ENCODE results near the gene CYP2A13. TPM values are rescaled to one million over a fixed set of nuclear protein-coding genes. Genes with fewer than 3 reads are reported as not detected.
A peak's percentile ranks its signal among the peaks of the same experiment; 100 is the strongest.
"Not testable (repeated sequence)": the region's sequence is repeated elsewhere in the genome, so short reads cannot be mapped to it uniquely, and the experiment has no call there.

Gene CYP2A13
- total RNA-seq, 1 donor from 2014 or later, result not detected

DNA sequence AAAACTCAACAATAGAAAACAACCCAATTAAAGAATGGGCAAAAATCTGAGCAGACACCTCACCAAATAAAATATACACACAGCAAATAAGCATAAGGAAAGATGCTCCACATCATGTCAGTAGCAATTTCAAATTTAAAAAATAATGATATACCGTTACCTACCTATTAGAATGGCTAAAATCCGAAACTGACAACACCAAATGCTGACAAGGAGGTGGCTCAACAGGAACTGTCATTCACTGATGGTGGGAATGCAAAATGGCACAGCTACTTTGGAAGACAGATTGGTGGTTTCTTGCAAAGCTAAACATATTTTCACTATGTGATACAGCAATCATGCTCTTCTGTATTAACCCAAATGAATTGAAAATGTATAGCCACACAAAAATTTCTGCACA is 9.1 kb downstream of the CYP2A13 start:
- Mint-ChIP-seq H3K4me3 (no peak overlapping the region), H3K4me1 (ENCODE audit: low read depth) (no peaks in the 10 kb centered on the region), H3K27ac (no peak overlapping the region), H3K9me3 (peaks cover 11% of the 10 kb centered on the region), H3K27me3 (ENCODE audit: insufficient read depth) (peaks cover 8% of the 10 kb centered on the region), H3K36me3 (ENCODE audit: low read depth) (no peaks in the 10 kb centered on the region)
- intact Hi-C loops (cut with micrococcal nuclease), result no loop called here
- no peak for DNase-seq (ENCODE audit: low spot score)

DNA sequence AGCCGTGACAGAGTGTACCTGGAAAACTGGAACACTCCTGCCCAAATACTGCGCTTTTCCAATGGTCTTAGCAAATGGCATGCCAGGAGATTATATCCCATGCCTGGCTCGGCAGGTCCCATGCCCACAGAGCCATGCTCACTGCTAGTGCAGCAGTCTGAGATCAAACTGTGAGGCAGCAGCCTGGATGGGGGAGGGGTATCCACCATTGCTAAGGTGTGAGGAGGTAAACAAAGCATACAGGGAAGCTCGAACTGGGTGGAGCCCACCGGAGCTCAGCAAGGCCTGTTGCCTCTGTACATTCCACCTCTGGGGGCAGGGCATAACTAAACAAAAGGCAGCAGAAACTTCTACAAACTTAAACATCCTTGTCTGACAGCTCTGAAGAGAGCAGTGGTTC is 10.5 kb downstream of the CYP2A13 start:
- Mint-ChIP-seq H3K27me3 (ENCODE audit: insufficient read depth) (peaks cover 8% of the 10 kb centered on the region), H3K9me3 (peaks cover 13% of the 10 kb centered on the region), H3K36me3 (ENCODE audit: low read depth) (no peaks in the 10 kb centered on the region), H3K4me3 (no peak overlapping the region), H3K4me1 (ENCODE audit: low read depth) (no peaks in the 10 kb centered on the region), H3K27ac (no peak overlapping the region)
- DNase-seq (ENCODE audit: low spot score), result no peak
- intact Hi-C loops (cut with micrococcal nuclease), result no loop called here

DNA sequence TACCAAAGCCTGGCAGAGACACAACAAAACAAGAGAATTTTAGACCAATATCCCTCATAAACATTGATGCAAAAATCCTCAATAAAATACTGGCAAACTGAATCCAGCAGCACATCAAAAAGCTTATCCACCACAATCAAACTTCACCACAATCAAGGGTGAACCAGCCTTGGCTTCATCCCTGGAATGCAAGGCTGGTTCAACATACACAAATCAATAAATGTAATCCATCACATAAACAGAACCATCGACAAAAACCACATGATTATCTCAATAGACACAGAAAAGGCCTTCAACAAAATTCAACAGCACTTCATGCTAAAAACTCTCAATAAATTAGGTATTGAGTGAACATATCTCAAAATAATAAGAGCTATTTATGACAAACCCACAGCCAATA is 14.0 kb downstream of the CYP2A13 start:
- H3K4me1 Mint-ChIP-seq (ENCODE audit: low read depth); intact Hi-C loops (cut with micrococcal nuclease); DNase-seq (ENCODE audit: low spot score); H3K27ac Mint-ChIP-seq; H3K36me3 Mint-ChIP-seq (ENCODE audit: low read depth); H3K4me3 Mint-ChIP-seq: not testable (repeated sequence)
- Mint-ChIP-seq H3K27me3 (ENCODE audit: insufficient read depth) (peaks cover 11% of the 10 kb centered on the region), H3K9me3 (peaks cover 13% of the 10 kb centered on the region)

DNA sequence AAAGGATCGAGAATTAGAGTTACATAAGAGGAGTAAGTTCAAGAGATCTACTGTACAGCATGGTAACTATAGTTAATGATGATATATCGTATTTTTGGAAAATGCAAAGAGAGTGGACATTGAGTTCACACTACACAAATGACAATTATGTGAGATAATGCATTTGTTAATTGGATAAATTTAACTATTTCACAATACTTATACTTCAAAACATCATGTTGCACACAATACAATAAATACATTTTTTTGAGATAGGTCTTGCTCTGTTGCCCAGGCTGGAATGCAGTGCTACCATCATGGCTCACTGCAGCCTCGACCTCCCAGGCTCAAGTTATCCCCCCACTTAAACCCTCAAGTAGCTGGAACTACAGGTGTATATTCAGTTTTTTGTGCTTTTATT is 17.9 kb downstream of the CYP2A13 start:
- Mint-ChIP-seq H3K4me3 (no peak overlapping the region), H3K27me3 (ENCODE audit: insufficient read depth) (peaks cover 7% of the 10 kb centered on the region), H3K9me3 (peaks cover 13% of the 10 kb centered on the region), H3K36me3 (ENCODE audit: low read depth) (no peaks in the 10 kb centered on the region), H3K27ac (no peak overlapping the region), H3K4me1 (ENCODE audit: low read depth) (no peaks in the 10 kb centered on the region)
- no peak for DNase-seq (ENCODE audit: low spot score)
- intact Hi-C loops (cut with micrococcal nuclease), result no loop called here

DNA sequence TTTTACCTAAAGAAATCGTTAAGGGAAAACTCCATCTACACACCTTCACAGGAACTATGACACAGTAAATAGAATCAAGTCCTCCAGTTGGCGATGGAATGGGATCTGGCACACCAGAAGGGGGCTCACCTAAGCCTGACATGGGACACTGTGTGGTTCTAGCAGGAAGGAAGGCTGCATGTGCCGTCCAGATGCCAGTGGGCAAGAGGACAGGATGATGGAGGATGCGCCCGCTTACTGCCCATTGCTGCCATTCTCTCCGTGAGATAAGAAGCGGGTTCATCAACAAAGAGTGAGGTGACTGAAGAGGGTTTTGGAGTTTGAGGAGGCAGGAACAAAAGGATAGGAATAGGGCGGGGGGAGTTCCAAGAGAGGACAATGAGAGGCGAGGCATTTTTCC is 23.0 kb downstream of the CYP2A13 start:
- Mint-ChIP-seq H3K36me3 (ENCODE audit: low read depth) (no peaks in the 10 kb centered on the region), H3K27me3 (ENCODE audit: insufficient read depth) (peaks cover 6% of the 10 kb centered on the region), H3K4me3 (no peak overlapping the region), H3K4me1 (ENCODE audit: low read depth) (no peaks in the 10 kb centered on the region), H3K27ac (no peak overlapping the region), H3K9me3 (no peaks in the 10 kb centered on the region)
- intact Hi-C loops (cut with micrococcal nuclease), result no loop called here
- no peak for DNase-seq (ENCODE audit: low spot score)

DNA sequence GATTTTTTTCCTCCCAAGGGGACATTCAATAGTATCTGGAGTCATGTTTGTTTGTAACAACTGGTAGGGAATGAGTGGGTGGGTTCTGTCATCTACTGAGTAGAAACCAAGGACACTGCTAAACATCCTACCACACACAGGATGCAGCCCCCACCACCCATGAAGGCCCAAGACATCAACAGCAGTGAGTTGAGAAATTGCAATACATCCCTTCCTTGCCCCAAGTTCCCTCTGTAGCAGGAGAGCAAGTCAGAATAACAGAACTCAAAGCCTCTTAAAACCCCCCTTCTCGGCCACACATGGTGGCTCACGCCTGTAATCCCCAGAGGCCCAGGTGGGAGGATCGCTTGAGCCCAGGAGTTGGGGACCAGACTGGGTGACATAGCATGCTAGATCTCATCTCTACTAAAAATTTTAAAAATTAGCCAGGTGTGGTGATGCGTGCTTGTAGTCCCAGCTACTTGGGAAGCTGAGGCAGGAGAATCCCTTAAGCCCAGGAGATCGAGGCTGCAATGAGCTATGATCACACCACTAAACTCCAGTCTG is 23.6 kb downstream of the CYP2A13 start:
- intact Hi-C loops (cut with micrococcal nuclease), result no loop called here

DNA sequence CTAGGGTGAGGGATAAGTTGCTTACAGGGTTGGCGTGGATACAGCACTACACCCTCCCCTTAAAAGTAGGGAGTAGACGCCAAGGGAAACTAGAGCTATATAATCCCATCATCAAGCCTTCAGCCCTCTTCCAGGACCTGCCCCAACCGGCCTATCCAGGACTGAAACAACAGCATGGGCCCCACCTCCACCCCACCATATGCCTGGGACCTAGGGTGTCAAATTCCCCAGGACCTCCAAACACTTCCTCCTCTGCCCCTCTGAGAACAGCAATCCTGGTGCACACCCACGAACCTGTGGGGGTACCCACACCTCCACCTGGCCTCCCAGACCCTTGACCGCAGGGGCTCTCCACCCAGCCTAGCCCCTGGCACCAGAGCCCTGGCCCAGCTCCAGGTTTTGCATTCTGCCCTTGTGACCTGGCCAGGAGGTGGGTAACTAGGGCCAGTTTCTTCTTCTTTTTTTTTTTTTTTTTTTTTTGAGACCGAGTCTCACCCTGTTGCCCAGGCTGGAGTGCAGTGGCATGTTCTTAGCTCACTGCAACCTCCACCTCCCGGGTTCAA is 24.6 kb downstream of the CYP2A13 start:
- H3K27me3 Mint-ChIP-seq (ENCODE audit: insufficient read depth), result peaks cover 6% of the 10 kb centered on the region
- intact Hi-C loops (cut with micrococcal nuclease), result no loop called here
- H3K4me1 Mint-ChIP-seq (ENCODE audit: low read depth), result no peaks in the 10 kb centered on the region
- no peak overlapping the region for H3K4me3 Mint-ChIP-seq
- H3K27ac Mint-ChIP-seq, result no peak overlapping the region
- DNase-seq (ENCODE audit: low spot score), result no peak
- no peaks in the 10 kb centered on the region for H3K9me3 Mint-ChIP-seq
- H3K36me3 Mint-ChIP-seq (ENCODE audit: low read depth), result no peaks in the 10 kb centered on the region

More for the DNA sequence above, 23.6 kb downstream of the CYP2A13 start:
- Mint-ChIP-seq H3K9me3 (no peaks in the 10 kb centered on the region), H3K27me3 (ENCODE audit: insufficient read depth) (peaks cover 8% of the 10 kb centered on the region), H3K27ac (no peak overlapping the region), H3K4me1 (ENCODE audit: low read depth) (no peaks in the 10 kb centered on the region), H3K36me3 (ENCODE audit: low read depth) (no peaks in the 10 kb centered on the region), H3K4me3 (no peak overlapping the region)
- no peak for DNase-seq (ENCODE audit: low spot score)

DNA sequence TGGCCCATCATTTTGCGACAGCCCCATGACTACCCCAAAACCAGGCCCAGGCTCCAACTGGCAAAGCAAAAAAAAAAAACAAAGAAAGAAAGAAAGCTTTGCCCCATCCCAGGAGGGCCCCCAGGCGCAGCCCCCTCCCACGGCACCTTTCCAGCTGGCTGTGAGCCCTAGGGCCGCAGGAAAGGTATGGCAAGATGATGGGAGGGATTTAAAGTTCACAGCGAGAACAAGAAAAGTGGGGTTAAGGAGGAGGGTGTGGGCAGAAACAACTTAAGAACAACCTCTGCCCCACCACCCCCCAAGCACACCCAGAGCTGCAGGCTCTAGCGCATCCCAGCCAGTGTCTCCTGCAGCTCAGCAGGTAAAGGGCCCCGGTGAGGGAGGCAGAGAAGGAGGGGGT is 25.9 kb downstream of the CYP2A13 start, which contains the start of gene CYP2F1:
Gene CYP2F1, plus strand, starts transcription at position 301 of the 400 bp plus-strand sequence. CDS start 1,757 bp downstream, outside the sequence.
- no peak within 1 kb of the TSS for H3K4me3 Mint-ChIP-seq
- no peaks in the 10 kb centered on the region for H3K36me3 Mint-ChIP-seq (ENCODE audit: low read depth)
- H3K4me1 Mint-ChIP-seq (ENCODE audit: low read depth), result no peaks in the 10 kb centered on the region
- no peak for DNase-seq (ENCODE audit: low spot score)
- no peak within 1 kb of the TSS for H3K27ac Mint-ChIP-seq
- intact Hi-C loops (cut with micrococcal nuclease), result no loop called here
- no peaks in the 10 kb centered on the region for H3K9me3 Mint-ChIP-seq
- H3K27me3 Mint-ChIP-seq (ENCODE audit: insufficient read depth), result peaks cover 6% of the 10 kb centered on the region

DNA sequence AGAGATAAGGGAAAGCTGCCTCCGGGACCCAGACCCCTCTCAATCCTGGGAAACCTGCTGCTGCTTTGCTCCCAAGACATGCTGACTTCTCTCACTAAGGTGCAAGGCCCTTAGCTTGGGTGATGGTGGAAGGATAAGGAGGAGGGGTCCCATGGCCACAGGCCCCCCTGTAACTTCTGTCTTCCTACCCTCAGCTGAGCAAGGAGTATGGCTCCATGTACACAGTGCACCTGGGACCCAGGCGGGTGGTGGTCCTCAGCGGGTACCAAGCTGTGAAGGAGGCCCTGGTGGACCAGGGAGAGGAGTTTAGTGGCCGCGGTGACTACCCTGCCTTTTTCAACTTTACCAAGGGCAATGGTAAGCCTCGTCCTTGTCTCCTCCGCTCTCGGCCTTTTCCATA is 28.0 kb downstream of the CYP2A13 start:
- DNase-seq (ENCODE audit: low spot score), result no peak
- intact Hi-C loops (cut with micrococcal nuclease), result no loop called here
- no peaks in the 10 kb centered on the region for H3K9me3 Mint-ChIP-seq
- no peak overlapping the region for H3K27ac Mint-ChIP-seq
- H3K4me3 Mint-ChIP-seq, result no peak overlapping the region
- peaks cover 8% of the 10 kb centered on the region for H3K4me1 Mint-ChIP-seq (ENCODE audit: low read depth)
- H3K27me3 Mint-ChIP-seq (ENCODE audit: insufficient read depth), result peaks cover 17% of the 10 kb centered on the region
- H3K36me3 Mint-ChIP-seq (ENCODE audit: low read depth), result peaks cover 3% of the 10 kb centered on the region

DNA sequence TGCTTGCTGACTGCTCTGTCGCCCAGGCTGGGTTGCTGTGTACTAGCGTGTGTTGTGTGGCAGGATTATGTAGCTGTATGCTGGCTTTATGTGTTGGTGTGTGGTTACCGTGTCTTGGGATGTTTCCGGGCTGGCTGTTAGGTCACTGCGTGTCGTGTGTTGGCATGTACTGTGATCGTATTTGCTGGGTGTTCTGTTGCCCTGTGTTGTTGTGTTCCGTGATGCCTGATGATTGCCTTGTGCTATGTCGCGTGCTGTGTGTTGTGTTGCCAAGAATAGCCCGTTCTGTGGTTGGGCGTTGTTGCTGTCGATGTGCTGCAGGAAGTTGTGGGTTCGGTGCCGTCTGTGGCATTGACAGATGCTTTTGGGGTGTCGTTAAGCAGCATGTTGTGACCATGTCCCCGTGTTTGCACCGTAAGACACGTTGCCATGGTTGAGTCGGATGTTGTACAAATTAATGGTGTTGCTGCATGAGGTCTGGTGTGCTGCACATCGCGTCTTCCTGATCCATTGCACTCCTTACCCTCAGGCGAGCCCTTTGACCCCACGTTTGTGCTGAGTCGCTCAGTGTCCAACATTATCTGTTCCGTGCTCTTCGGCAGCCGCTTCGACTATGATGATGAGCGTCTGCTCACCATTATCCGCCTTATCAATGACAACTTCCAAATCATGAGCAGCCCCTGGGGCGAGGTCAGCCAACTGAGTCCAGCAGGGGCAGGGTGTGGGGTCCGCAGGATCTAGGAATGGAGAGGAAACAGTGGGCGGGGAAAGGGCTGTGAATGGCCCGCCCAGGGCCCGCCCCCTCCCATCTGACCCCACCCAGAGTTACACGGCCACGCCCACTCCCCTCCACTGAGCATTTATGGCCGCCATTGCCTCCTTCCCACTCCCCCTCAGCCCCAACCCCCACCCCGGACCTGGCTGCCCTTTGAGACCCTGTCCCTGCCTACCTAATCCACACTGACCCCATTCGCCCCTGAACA is 33.0 kb downstream of the CYP2A13 start:
- peak; percentile 72 for DNase-seq (ENCODE audit: low spot score)
- peak overlapping the region; percentile 64 for H3K27ac Mint-ChIP-seq
- H3K27me3 Mint-ChIP-seq (ENCODE audit: insufficient read depth), result peaks cover 17% of the 10 kb centered on the region
- H3K4me3 Mint-ChIP-seq, result peak overlapping the region; percentile 38
- H3K4me1 Mint-ChIP-seq (ENCODE audit: low read depth); H3K9me3 Mint-ChIP-seq; H3K36me3 Mint-ChIP-seq (ENCODE audit: low read depth); intact Hi-C loops (cut with micrococcal nuclease): not testable (repeated sequence)

DNA sequence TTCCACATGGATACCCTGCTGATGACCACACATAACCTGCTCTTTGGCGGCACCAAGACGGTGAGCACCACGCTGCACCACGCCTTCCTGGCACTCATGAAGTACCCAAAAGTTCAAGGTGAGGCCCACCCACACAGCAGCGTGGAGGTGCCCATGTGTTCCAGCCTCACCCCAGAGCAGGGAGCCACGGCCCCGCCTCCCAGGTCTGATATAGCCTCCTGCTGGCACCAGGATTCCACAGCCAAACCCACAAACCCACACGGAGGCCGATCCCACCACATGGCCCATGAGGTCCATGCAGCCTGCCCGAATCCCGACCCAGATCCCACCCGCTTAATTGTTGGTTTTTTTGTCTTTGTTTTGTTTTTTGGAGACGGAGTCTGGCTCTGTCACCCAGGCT is 34.6 kb downstream of the CYP2A13 start:
- H3K9me3 Mint-ChIP-seq; H3K27ac Mint-ChIP-seq; intact Hi-C loops (cut with micrococcal nuclease); H3K36me3 Mint-ChIP-seq (ENCODE audit: low read depth); H3K4me3 Mint-ChIP-seq; DNase-seq (ENCODE audit: low spot score): not testable (repeated sequence)
- Mint-ChIP-seq H3K27me3 (ENCODE audit: insufficient read depth) (peaks cover 13% of the 10 kb centered on the region), H3K4me1 (ENCODE audit: low read depth) (peaks cover 22% of the 10 kb centered on the region)

DNA sequence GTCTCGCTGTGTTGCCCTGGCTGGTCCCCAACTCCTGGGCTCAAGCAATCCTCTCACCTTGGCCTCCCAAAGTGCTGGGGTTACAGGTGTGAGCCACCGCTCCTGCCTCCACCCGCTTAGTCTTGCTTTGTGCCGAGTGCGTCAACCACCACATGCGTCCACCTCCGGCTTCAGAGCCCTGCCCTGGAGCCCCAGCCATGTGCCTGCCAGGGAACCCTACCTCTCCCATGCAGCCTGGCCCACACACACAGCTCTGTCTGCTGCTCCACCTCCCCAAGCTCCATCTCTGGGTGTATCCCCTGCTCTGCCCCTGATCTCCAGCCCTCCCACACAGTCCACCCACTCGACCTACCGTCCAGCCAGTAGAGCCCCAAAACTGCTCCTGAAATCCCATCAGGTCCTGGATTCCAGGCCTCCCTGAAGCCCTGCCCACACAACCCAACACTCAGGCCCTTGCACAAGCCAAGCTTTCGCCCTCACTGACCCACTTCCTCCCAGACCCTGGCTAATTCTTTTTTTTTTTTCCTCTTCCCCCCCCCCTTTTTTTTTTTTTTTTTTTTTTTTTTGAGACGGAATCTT is 35.6 kb downstream of the CYP2A13 start:
- intact Hi-C loops (cut with micrococcal nuclease), result no loop called here
- DNase-seq (ENCODE audit: low spot score), result no peak
- Mint-ChIP-seq H3K4me1 (ENCODE audit: low read depth) (peaks cover 29% of the 10 kb centered on the region), H3K9me3 (no peaks in the 10 kb centered on the region), H3K4me3 (no peak overlapping the region), H3K27ac (no peak overlapping the region), H3K36me3 (ENCODE audit: low read depth) (peaks cover 3% of the 10 kb centered on the region), H3K27me3 (ENCODE audit: insufficient read depth) (peaks cover 15% of the 10 kb centered on the region)

DNA sequence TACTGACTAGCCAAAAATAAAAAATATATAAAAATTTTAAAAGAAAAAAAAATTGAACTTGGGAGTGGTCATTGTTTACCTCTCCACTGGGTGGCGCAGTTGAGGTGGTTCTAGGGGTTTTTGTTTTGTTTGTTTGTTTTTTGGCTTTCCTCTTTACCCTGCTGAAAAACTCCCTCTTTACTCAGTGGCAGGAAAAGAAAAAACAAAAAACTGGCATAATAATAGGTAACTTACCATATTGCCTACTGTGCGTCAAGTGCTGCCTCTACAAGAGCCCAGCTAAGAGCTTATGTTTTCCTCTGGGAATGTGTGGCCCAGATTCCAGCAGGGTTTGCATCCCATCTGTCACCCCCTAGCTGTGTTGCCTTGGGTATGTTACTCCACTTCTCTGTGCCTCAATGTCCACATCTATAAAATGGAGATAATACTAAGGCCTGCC is 38.5 kb downstream of the CYP2A13 start:
- not testable (repeated sequence) for H3K27ac Mint-ChIP-seq; H3K36me3 Mint-ChIP-seq (ENCODE audit: low read depth); H3K9me3 Mint-ChIP-seq; H3K4me3 Mint-ChIP-seq
- DNase-seq (ENCODE audit: low spot score), result peak; percentile 17
- H3K4me1 Mint-ChIP-seq (ENCODE audit: low read depth), result peaks cover 19% of the 10 kb centered on the region
- peaks cover 26% of the 10 kb centered on the region for H3K27me3 Mint-ChIP-seq (ENCODE audit: insufficient read depth)
- intact Hi-C loops (cut with micrococcal nuclease), result loop anchor here (1.0 to 5.0 kb wide), 3 partner anchors 18 to 181 kb away; no protein-coding TSS in a partner anchor

Data from activated T-helper 1 cell treated with anti-CD3 and anti-CD28 coated beads, Interleukin-12 subunit alpha, Interleukin-12 subunit beta, Interleukin-2, Interleukin-4 antibody, amounts not matched to agents 30 ng/mL and 10 ng/mL and 1 ng/mL, durations not matched to agents 14 hours and 24 hours and 36 hours (primary cell).